ENCODE measurements around the gene NBPF11. TPM values are rescaled to one million over a fixed set of nuclear protein-coding genes. Genes with fewer than 3 reads are reported as not detected.
"Not testable (repeated sequence)": the region's sequence is repeated elsewhere in the genome, so short reads cannot be mapped to it uniquely, and the experiment has no call there.

NBPF11 gene
- polyA plus RNA-seq, 2 of the 4 experiments (the other 2 are of a cell fraction), result 5.8 to 12.1 TPM

GRCh38 chr1:148141936-148142335, 10.1 kb downstream of the NBPF11 start:
- H3K27ac ChIP-seq; POLR2A ChIA-PET; H3K9me3 ChIP-seq; H3K4me1 ChIP-seq; FAIRE-seq; ATAC-seq; H3K4me3 ChIP-seq; H3K4me2 ChIP-seq; DNase-seq (ENCODE audit: low read depth in 1 of 2, low spot score in 1 of 2): not testable (repeated sequence)
- WGBS (ENCODE audit: missing lambda C conversion rate), result 91% methylated on average over 1 of the region's 1 CpG
- CTCF ChIA-PET, result interaction anchor here (0.6 kb wide), 1 partner anchor 204 kb away, joined by 4 read pairs; no protein-coding TSS in a partner anchor

GRCh38 chr1:148138606-148139005, 13.5 kb downstream of the NBPF11 start:
- ATAC-seq; H3K4me2 ChIP-seq; H3K4me3 ChIP-seq; DNase-seq (ENCODE audit: low read depth in 1 of 2, low spot score in 1 of 2); H3K4me1 ChIP-seq; H3K9me3 ChIP-seq; CTCF ChIA-PET; H3K27ac ChIP-seq; POLR2A ChIA-PET; FAIRE-seq: not testable (repeated sequence)
- WGBS (ENCODE audit: missing lambda C conversion rate), result no CpG with 5 or more reads among the region's 2 CpGs

DNA sequence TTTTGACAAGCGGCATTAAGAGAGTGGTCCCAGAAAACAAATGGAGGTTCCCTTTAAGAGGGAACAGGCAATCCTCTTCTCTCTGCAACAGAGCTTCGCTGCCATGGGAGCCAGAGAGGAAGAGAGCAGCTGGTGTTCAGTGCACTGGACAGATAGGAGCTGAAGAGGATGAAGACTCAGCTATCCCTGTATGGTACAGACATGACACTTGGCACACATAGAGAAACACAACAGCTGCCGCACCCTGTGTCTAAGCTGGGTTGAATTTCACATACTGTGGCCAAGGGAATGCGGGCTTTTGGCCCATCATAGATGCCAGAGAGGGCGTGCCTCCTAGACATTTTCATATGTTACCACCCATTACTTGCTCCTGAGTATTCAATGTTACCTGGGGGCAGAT, 29.7 kb downstream of the NBPF11 start:
- H3K4me1 ChIP-seq; FAIRE-seq; CTCF ChIA-PET; H3K4me3 ChIP-seq; H3K27ac ChIP-seq; POLR2A ChIA-PET; H3K9me3 ChIP-seq; ATAC-seq; DNase-seq (ENCODE audit: low read depth in 1 of 2, low spot score in 1 of 2); H3K4me2 ChIP-seq: not testable (repeated sequence)
- 82% methylated on average over 5 of the region's 5 CpGs for WGBS (ENCODE audit: missing lambda C conversion rate)

- FAIRE-seq; H3K4me3 ChIP-seq; CTCF ChIA-PET; ATAC-seq; DNase-seq (ENCODE audit: low read depth in 1 of 2, low spot score in 1 of 2); H3K4me1 ChIP-seq; H3K4me2 ChIP-seq; POLR2A ChIA-PET; H3K9me3 ChIP-seq; H3K27ac ChIP-seq: not testable (repeated sequence)
- TF ChIP-seq CTCF (IDR thresholded peaks at IDR 0.05), result 0 out of 3 replicates have a peak, but pooled peaks have one; percentile 12
- 0 out of 5 replicates have a peak, but pooled peaks of 1 of the 2 experiments have one; percentile 25 for TF ChIP-seq RAD21 (conservative IDR thresholded peaks at IDR 0.05 in 1 of 2, IDR thresholded peaks at IDR 0.05 in 1 of 2)
- WGBS (ENCODE audit: missing lambda C conversion rate), result 46% methylated on average over 5 of the region's 5 CpGs
Observed at GRCh38 chr1:148120395-148120794, 31.7 kb downstream of the NBPF11 start.

GRCh38 chr1:148095732-148096131, 56.3 kb downstream of the NBPF11 start:
- ATAC-seq, result 0 out of 6 replicates have a peak, but pooled peaks have one; percentile 31 to 47
- WGBS (ENCODE audit: missing lambda C conversion rate), result 25% methylated on average over 1 of the region's 2 CpGs
- H3K4me1 ChIP-seq; H3K4me3 ChIP-seq; H3K9me3 ChIP-seq; H3K4me2 ChIP-seq; CTCF ChIA-PET; H3K27ac ChIP-seq; FAIRE-seq; POLR2A ChIA-PET; DNase-seq (ENCODE audit: low read depth in 1 of 2, low spot score in 1 of 2): not testable (repeated sequence)

GRCh38 chr1:148086196-148086595, 65.9 kb downstream of the NBPF11 start:
- H3K4me1 ChIP-seq; H3K4me3 ChIP-seq; H3K27ac ChIP-seq; H3K4me2 ChIP-seq; FAIRE-seq; POLR2A ChIA-PET; DNase-seq (ENCODE audit: low read depth in 1 of 2, low spot score in 1 of 2); H3K9me3 ChIP-seq; CTCF ChIA-PET: not testable (repeated sequence)
- peak in 1 of 2 experiments; percentile 80; a peak in 3 of 6 replicates for ATAC-seq
- WGBS (ENCODE audit: missing lambda C conversion rate), result no CpG with 5 or more reads among the region's 1 CpG

DNA sequence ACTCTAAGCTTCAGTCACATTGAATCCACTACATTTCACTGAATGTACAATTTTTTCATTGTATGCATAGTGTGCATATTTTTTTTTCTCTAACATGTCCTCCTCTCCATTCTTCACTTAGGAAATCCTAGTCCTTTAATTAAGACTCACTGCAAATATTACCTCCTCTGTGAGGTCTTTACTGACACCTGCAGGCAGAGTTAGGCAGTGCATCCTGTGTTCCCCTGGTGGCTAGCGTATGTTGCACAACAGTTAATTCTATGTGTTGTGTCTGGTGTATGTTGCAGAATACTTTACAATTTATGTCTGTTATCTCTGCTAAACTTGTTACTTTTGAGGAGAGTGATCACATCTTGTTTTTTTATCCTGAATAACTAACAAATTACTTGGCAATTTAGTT, 70.9 kb downstream of the NBPF11 start:
- CTCF ChIA-PET; H3K4me2 ChIP-seq; POLR2A ChIA-PET; H3K27ac ChIP-seq; FAIRE-seq; H3K9me3 ChIP-seq; H3K4me1 ChIP-seq; DNase-seq (ENCODE audit: low read depth in 1 of 2, low spot score in 1 of 2); H3K4me3 ChIP-seq: not testable (repeated sequence)
- no CpG with 5 or more reads among the region's 1 CpG for WGBS (ENCODE audit: missing lambda C conversion rate)
- ATAC-seq, result peak; percentile 83

DNA sequence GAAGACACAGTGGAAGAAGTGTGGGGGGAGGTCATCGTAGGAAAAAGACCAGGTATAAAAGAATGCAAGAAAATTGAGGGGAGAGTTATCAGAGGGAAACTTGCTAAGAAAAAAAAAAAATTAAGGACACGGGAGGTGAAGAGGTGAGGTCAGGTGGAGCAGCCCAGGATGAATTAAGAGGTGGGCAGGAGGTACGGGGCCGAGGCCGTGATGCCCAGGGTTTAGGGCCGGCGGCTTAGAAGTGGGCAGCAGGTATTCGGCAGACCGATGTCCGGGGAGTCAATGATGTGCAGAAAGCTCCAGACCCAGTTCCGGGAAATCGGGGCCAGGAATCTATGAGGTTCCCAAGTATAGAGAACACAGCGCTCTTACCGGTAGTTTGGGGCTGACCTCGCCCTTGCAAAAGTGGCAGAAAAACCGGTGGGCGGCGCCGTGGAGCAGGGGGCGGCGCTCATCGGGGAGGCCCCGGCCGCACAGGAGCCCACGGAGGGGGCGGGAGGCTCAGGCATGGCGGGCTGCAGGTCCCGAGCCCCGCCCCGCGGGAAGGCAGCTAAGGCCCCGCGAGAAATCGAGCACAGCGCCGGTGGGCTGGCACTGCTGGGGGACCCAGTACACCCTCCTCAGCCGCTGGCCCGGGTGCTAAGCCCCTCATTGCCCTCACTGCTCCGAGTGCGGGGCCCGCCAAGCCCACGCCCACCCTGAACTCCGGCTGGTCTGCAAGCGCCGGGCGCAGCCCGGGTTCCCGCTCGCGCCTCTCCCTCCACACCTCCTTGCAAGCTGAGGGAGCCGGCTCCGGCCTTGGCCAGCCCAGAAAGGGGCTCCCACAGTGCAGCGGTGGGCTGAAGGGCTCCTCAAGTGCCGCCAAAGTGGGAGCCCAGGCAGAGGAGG, 73.2 kb downstream of the NBPF11 start:
- H3K27ac ChIP-seq; H3K4me1 ChIP-seq; H3K9me3 ChIP-seq; FAIRE-seq; H3K4me3 ChIP-seq; POLR2A ChIA-PET; DNase-seq (ENCODE audit: low read depth in 1 of 2, low spot score in 1 of 2); CTCF ChIA-PET; H3K4me2 ChIP-seq: not testable (repeated sequence)
- WGBS (ENCODE audit: missing lambda C conversion rate), result 80% methylated on average over 1 of the region's 54 CpGs
- peak; percentile 83 to 89 for ATAC-seq

DNA sequence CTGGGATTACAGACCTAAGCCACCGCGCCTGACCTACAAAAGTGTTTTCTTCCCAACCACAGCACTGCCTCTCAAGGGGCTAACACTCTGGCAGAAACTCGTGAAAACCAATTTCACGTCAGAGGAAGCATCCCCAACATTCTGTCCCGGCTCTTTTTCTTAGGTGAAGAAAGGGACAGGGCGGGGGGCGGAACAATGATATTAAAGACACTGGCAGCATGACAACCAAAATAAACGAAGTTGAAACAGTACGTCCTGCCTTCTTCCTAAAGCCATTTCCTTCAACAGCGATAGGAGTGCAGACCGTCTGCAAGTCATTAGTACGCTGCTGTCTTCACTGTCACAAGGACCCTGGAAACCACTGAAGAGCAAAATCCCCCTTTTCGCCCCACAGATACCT, 74.0 kb downstream of the NBPF11 start:
- WGBS (ENCODE audit: missing lambda C conversion rate), result no CpG with 5 or more reads among the region's 13 CpGs
- FAIRE-seq; H3K27ac ChIP-seq; CTCF ChIA-PET; H3K4me3 ChIP-seq; H3K4me2 ChIP-seq; POLR2A ChIA-PET; DNase-seq (ENCODE audit: low read depth in 1 of 2, low spot score in 1 of 2); H3K9me3 ChIP-seq; H3K4me1 ChIP-seq: not testable (repeated sequence)
- 0 out of 6 replicates have a peak, but pooled peaks of 1 of the 2 experiments have one; percentile 9 for ATAC-seq

- CTCF ChIA-PET; H3K4me3 ChIP-seq; ATAC-seq; H3K4me1 ChIP-seq; H3K4me2 ChIP-seq; H3K9me3 ChIP-seq; DNase-seq (ENCODE audit: low read depth in 1 of 2, low spot score in 1 of 2); POLR2A ChIA-PET; H3K27ac ChIP-seq; FAIRE-seq: not testable (repeated sequence)
- no CpG with 5 or more reads among the region's 3 CpGs for WGBS (ENCODE audit: missing lambda C conversion rate)
Observed at GRCh38 chr1:148077458-148077857, 74.6 kb downstream of the NBPF11 start.
